MM.1S (cell line): ENCODE results near the gene SUMF2.

Experiments used
- EZH2 ChIP-seq: fragments of 300-600 bp; sonication (generic); optimal IDR thresholded peaks from 2 replicates; pipeline ENCODE3; 2017; ENCODE audit warnings: low read depth, mild to moderate bottlenecking, antibody characterized with exemption, low read length, mixed read lengths
- EZH2phosphoT487 ChIP-seq: fragments of 300-600 bp; sonication (generic); IDR thresholded peaks from 2 replicates; pipeline ENCODE4 v1.6.1; 2018; ENCODE audit warnings: antibody characterized with exemption, low read length
- TF ChIP-seq, protein P1 (sequence below): fragments of 300-600 bp; sonication (generic); IDR thresholded peaks from 2 replicates; pipeline ENCODE4 v1.5.1; 2016; ENCODE audit warnings: antibody characterized with exemption, low read length, mixed read lengths

GRCh38 chr7:56023500-56023899, 40.6 kb upstream of the SUMF2 start:
- TF ChIP-seq, protein P1, sequence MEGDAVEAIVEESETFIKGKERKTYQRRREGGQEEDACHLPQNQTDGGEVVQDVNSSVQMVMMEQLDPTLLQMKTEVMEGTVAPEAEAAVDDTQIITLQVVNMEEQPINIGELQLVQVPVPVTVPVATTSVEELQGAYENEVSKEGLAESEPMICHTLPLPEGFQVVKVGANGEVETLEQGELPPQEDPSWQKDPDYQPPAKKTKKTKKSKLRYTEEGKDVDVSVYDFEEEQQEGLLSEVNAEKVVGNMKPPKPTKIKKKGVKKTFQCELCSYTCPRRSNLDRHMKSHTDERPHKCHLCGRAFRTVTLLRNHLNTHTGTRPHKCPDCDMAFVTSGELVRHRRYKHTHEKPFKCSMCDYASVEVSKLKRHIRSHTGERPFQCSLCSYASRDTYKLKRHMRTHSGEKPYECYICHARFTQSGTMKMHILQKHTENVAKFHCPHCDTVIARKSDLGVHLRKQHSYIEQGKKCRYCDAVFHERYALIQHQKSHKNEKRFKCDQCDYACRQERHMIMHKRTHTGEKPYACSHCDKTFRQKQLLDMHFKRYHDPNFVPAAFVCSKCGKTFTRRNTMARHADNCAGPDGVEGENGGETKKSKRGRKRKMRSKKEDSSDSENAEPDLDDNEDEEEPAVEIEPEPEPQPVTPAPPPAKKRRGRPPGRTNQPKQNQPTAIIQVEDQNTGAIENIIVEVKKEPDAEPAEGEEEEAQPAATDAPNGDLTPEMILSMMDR = no peak
- no peak for TF ChIP-seq EZH2
- no peak for TF ChIP-seq EZH2phosphoT487
